HepG2 (cell line): ENCODE data around the gene ZFPL1. TPM values are rescaled to one million over a fixed set of nuclear protein-coding genes. Genes with fewer than 3 reads are reported as not detected.

Source experiments
- ARHGAP35 ChIP-seq: sonication (generic); formaldehyde crosslinking; IDR thresholded peaks from 2 replicates; pipeline ENCODE4 v1.9.0; 2022; ENCODE audit warnings: mild to moderate bottlenecking, inconsistent platforms, moderate library complexity, missing genetic modification reagents, borderline replicate concordance
- CBX1 ChIP-seq: IDR thresholded peaks from one replicate; pipeline ENCODE4 v1.6.1; 2016; ENCODE audit warnings: antibody characterized with exemption, low read depth
- DMTF1 ChIP-seq: sonication (generic); formaldehyde crosslinking; IDR thresholded peaks from 2 replicates; pipeline ENCODE4 v1.4.0; 2020; ENCODE audit warnings: mild to moderate bottlenecking, missing genetic modification reagents
- DNMT3B ChIP-seq: conservative IDR thresholded peaks from 2 replicates; pipeline ENCODE4 v1.6.1; 2016; ENCODE audit warnings: missing biosample characterization, control low read depth
- ELF1 ChIP-seq: sonication (generic); formaldehyde crosslinking; IDR thresholded peaks from 2 replicates; pipeline ENCODE4 v1.4.0; 2020; ENCODE audit warnings: missing genetic modification reagents
- ESRRA ChIP-seq: sonication (generic); formaldehyde crosslinking; IDR thresholded peaks from 2 replicates; pipeline ENCODE4 v1.5.1; 2020; ENCODE audit warnings: mild to moderate bottlenecking, low read depth, missing genetic modification reagents
- ETV6 ChIP-seq: sonication (generic); formaldehyde crosslinking; conservative IDR thresholded peaks from 2 replicates; pipeline ENCODE4 v1.4.0; 2020; ENCODE audit warnings: missing genetic modification reagents
- HIVEP1 ChIP-seq: sonication (generic); formaldehyde crosslinking; IDR thresholded peaks from 2 replicates; pipeline ENCODE4 v1.4.0; 2020; ENCODE audit warnings: mild to moderate bottlenecking, missing genetic modification reagents
- HNRNPUL1 ChIP-seq: fragments of 200-400 bp; formaldehyde crosslinking; IDR thresholded peaks from 2 replicates; pipeline ENCODE4 v1.6.1; 2017; ENCODE audit warnings: low read depth, mild to moderate bottlenecking, low read length, moderate library complexity
- HOXA3 ChIP-seq: sonication (generic); formaldehyde crosslinking; IDR thresholded peaks from 2 replicates; pipeline ENCODE4 v1.5.0; 2020; ENCODE audit warnings: missing genetic modification reagents
- MIER2 ChIP-seq: IDR thresholded peaks from 2 replicates; pipeline ENCODE4 v1.6.1; 2016; ENCODE audit warnings: missing biosample characterization, missing genetic modification reagents
- MTA3 ChIP-seq: sonication (generic); formaldehyde crosslinking; IDR thresholded peaks from 2 replicates; pipeline ENCODE4 v1.4.0; 2020; ENCODE audit warnings: missing genetic modification reagents
- POLR2AphosphoS5 ChIP-seq: IDR thresholded peaks from 2 replicates; pipeline ENCODE4 v1.6.1; 2012; ENCODE audit warnings: low read depth, low read length
- RBFOX2 ChIP-seq: fragments of 200-400 bp; formaldehyde crosslinking; IDR thresholded peaks from 2 replicates; pipeline ENCODE4 v1.6.1; 2017; ENCODE audit warnings: low read depth, mild to moderate bottlenecking, low read length
- RELA ChIP-seq: sonication (generic); formaldehyde crosslinking; IDR thresholded peaks from 2 replicates; pipeline ENCODE4 v1.4.0; 2020; ENCODE audit warnings: missing genetic modification reagents
- THAP9 ChIP-seq: sonication (generic); formaldehyde crosslinking; IDR thresholded peaks from 2 replicates; pipeline ENCODE4; 2020; ENCODE audit warnings: missing genetic modification reagents, mild to moderate bottlenecking, borderline replicate concordance
- TOPORS ChIP-seq: sonication (generic); formaldehyde crosslinking; IDR thresholded peaks from 2 replicates; pipeline ENCODE4 v1.8.0; 2023; ENCODE audit warnings: mild to moderate bottlenecking, missing genetic modification reagents
- ZNF891 ChIP-seq: sonication (generic); formaldehyde crosslinking; IDR thresholded peaks from 2 replicates; pipeline ENCODE4 v1.5.0; 2020; ENCODE audit warnings: mild to moderate bottlenecking, missing genetic modification reagents
- polyA plus RNA-seq, 8 experiments: library from polyadenylated mRNA; depleted of rRNA in 3 of 8; stranded (reverse) in 7 of 8; unstranded in 1 of 8; fragments of >200 nt; fragmentation: Illumina TruSeq in 4 of 8; extraction: Trizol in 4 of 8; gene quantifications; 2 replicates each; pipeline versions ENCODE4 v1.2.1 to v1.2.3, GENCODE V29; 2011 to 2016; ENCODE audit warnings: low read depth in 4 of 8, missing spikeins in 1 of 8, mixed read lengths in 1 of 8; ENCODE audit not compliant: insufficient read depth in 1 of 8
- total RNA-seq, 5 experiments: library from RNA; depleted of rRNA; stranded (reverse); fragments of >200 nt; fragmentation: Illumina TruSeq; extraction: Trizol; gene quantifications; 2 replicates each; pipeline ENCODE4 v1.2.3, GENCODE V29; 2016; ENCODE audit warnings: low read depth in 1 of 5
- TF ChIP-seq, protein P1 (sequence below): IDR thresholded peaks from 2 replicates; pipeline ENCODE4 v1.6.1; 2016; ENCODE audit warnings: missing compliant biosample characterization, missing genetic modification reagents, borderline replicate concordance
- TF ChIP-seq, protein P2 (sequence below): sonication (generic); formaldehyde crosslinking; IDR thresholded peaks from 2 replicates; pipeline ENCODE4 v1.4.0; 2020; ENCODE audit warnings: mild to moderate bottlenecking, missing genetic modification reagents
- TF ChIP-seq, protein P3 (sequence below): sonication (generic); formaldehyde crosslinking; conservative IDR thresholded peaks from 2 replicates; pipeline ENCODE4 v1.5.0; 2020; ENCODE audit warnings: missing genetic modification reagents

ZFPL1 gene
- total and polyA plus RNA-seq, 2 of the 13 experiments (the other 11 are each of a cell fraction or from before 2014, with no cell fraction given) = 32.2 to 56.0 TPM

DNA sequence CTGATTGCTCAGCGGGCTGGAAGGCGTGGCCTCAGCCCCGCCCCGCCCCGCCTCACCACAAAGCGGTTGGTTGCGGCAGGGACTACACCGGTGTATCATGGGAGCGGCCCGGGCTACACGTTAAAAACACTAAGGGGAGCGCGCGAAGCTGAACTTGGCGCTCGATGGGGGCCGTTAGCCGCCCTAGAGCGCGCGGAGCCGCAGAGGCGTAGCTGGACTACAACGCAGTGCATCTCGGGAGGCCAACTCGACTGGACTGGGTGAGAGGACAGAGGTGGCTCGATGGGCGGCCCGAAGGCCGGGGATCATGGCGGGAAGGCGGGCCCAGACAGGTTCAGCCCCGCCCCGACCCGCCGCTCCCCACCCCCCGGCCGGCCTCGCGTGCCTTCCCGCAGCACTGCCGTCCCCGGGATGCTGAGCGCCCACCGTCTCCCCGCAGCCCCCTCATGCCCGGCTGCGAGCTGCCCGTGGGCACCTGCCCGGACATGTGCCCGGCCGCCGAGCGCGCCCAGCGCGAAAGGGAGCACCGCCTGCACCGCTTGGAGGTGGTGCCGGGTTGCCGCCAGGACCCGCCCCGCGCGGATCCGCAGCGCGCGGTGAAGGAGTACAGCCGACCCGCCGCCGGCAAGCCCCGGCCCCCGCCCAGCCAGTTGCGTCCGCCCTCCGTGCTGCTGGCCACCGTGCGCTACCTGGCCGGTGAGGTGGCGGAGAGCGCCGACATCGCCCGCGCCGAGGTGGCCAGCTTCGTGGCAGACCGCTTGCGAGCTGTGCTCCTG, 43.0 kb upstream of the ZFPL1 start, which contains the start of gene SAC3D1 (continued):
- TF ChIP-seq HNRNPUL1 (no peak), ESRRA (CRISPR knock-in tag) (peak; percentile 29; the same call in 1 of the 2 replicates), CBX1 (no peak), TOPORS (peak; percentile 94), ETV6 (CRISPR knock-in tag) (peak; percentile 55; the same call in 1 of the 2 replicates), MTA3 (CRISPR knock-in tag) (no peak), DMTF1 (CRISPR knock-in tag) (no peak), POLR2AphosphoS5 (peak; percentile 50), ZNF891 (peak; percentile 51; the same call in 1 of the 2 replicates), HOXA3 (peak; percentile 85), RBFOX2 (peak; percentile 79), RELA (no peak), HIVEP1 (no peak), MIER2 (no peak), ELF1 (peak; percentile 45; the same call in 1 of the 2 replicates), DNMT3B (CRISPR knock-in tag) (no peak), ARHGAP35 (CRISPR knock-in tag) (no peak), THAP9 (CRISPR knock-in tag) (peak; percentile 82; the same call in 1 of the 2 replicates)
- TF ChIP-seq, protein P1, sequence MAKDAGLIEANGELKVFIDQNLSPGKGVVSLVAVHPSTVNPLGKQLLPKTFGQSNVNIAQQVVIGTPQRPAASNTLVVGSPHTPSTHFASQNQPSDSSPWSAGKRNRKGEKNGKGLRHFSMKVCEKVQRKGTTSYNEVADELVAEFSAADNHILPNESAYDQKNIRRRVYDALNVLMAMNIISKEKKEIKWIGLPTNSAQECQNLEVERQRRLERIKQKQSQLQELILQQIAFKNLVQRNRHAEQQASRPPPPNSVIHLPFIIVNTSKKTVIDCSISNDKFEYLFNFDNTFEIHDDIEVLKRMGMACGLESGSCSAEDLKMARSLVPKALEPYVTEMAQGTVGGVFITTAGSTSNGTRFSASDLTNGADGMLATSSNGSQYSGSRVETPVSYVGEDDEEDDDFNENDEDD (CRISPR knock-in tag) = peak; percentile 96
- TF ChIP-seq, protein P2, sequence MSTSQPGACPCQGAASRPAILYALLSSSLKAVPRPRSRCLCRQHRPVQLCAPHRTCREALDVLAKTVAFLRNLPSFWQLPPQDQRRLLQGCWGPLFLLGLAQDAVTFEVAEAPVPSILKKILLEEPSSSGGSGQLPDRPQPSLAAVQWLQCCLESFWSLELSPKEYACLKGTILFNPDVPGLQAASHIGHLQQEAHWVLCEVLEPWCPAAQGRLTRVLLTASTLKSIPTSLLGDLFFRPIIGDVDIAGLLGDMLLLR (CRISPR knock-in tag) = peak; percentile 30; the same call in 1 of the 2 replicates
- TF ChIP-seq, protein P3, sequence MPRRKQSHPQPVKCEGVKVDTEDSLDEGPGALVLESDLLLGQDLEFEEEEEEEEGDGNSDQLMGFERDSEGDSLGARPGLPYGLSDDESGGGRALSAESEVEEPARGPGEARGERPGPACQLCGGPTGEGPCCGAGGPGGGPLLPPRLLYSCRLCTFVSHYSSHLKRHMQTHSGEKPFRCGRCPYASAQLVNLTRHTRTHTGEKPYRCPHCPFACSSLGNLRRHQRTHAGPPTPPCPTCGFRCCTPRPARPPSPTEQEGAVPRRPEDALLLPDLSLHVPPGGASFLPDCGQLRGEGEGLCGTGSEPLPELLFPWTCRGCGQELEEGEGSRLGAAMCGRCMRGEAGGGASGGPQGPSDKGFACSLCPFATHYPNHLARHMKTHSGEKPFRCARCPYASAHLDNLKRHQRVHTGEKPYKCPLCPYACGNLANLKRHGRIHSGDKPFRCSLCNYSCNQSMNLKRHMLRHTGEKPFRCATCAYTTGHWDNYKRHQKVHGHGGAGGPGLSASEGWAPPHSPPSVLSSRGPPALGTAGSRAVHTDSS (CRISPR knock-in tag) = no peak
